GM21528 (cell line): ENCODE results near the gene C2CD5.
"Not testable (repeated sequence)": the region's sequence is repeated elsewhere in the genome, so short reads cannot be mapped to it uniquely, and the experiment has no call there.

Experiments used
- ATAC-seq: cut with Tn5 transposase; IDR thresholded peaks from one replicate; pipeline ENCODE4 v1.9.1; 2021; ENCODE audit warnings: mild to moderate bottlenecking, moderate library complexity; ENCODE audit not compliant: unreplicated experiment, low FRiP score

Gene C2CD5

GRCh38 chr12:22480016-22480415 is 64.3 kb downstream of the C2CD5 start:
- no peak for ATAC-seq

- ATAC-seq: no peak
Observed at GRCh38 chr12:22477894-22478287, 66.5 kb downstream of the C2CD5 start.

- no peak for ATAC-seq
Observed at GRCh38 chr12:22477166-22477893, 67.0 kb downstream of the C2CD5 start.

- no peak for ATAC-seq
Observed at GRCh38 chr12:22476133-22476532, 68.2 kb downstream of the C2CD5 start.

GRCh38 chr12:22474970-22475720 is 69.2 kb downstream of the C2CD5 start:
- no peak for ATAC-seq

GRCh38 chr12:22473212-22473611 is 71.1 kb downstream of the C2CD5 start:
- ATAC-seq: peak; percentile 60

GRCh38 chr12:22467190-22467589 is 77.2 kb downstream of the C2CD5 start:
- no peak for ATAC-seq

- ATAC-seq: no peak
Observed at GRCh38 chr12:22463306-22463705, 81.0 kb downstream of the C2CD5 start.

GRCh38 chr12:22461786-22462185 is 82.6 kb downstream of the C2CD5 start:
- no peak for ATAC-seq

- peak; percentile 80 for ATAC-seq
Observed at GRCh38 chr12:22459838-22460490, 84.4 kb downstream of the C2CD5 start.

GRCh38 chr12:22458298-22458937 is 85.9 kb downstream of the C2CD5 start:
- ATAC-seq: no peak

GRCh38 chr12:22457085-22457484 is 87.3 kb downstream of the C2CD5 start:
- ATAC-seq: no peak

- ATAC-seq: no peak
Observed at GRCh38 chr12:22453511-22453910, 90.8 kb downstream of the C2CD5 start.

- no peak for ATAC-seq
Observed at GRCh38 chr12:22447223-22447622, 97.1 kb downstream of the C2CD5 start.

GRCh38 chr12:22444317-22444665 is 100.1 kb downstream of the C2CD5 start:
- ATAC-seq: not testable (repeated sequence)

- ATAC-seq: peak; percentile 100
Observed at GRCh38 chr12:22443379-22444316, 100.7 kb downstream of the C2CD5 start.

- ATAC-seq: no peak
Observed at GRCh38 chr12:22437031-22437806, 107.1 kb downstream of the C2CD5 start.

GRCh38 chr12:22435583-22435982 is 108.8 kb downstream of the C2CD5 start:
- no peak for ATAC-seq

GRCh38 chr12:22431693-22432251 is 112.6 kb downstream of the C2CD5 start:
- ATAC-seq: no peak
